ENCODE measurements around the gene SLC2A6. TPM values are rescaled to one million over a fixed set of nuclear protein-coding genes. Genes with fewer than 3 reads are reported as not detected.

SLC2A6 gene
- total RNA-seq, 1 donor from 2014 or later: 0.52 TPM

GRCh38 chr9:133509179-133510083 is 30.5 kb upstream of the SLC2A6 start:
- Histone ChIP-seq H3K9ac (ENCODE audit: low read depth in 1 of 3, low read length in 3 of 3) (peak overlapping the region in 1 of 3 donors; percentile 16), H3K4me3 (ENCODE audit: low read length in 3 of 3) (no peak overlapping the region), H3K9me3 (ENCODE audit: control insufficient read depth in 3 of 3, low read length in 3 of 3) (no peaks in the 10 kb centered on the region), H3K27ac (ENCODE audit: low read depth, low read length) (no peak overlapping the region), H3K27me3 (ENCODE audit: control insufficient read depth in 3 of 3, insufficient read depth in 3 of 3, low read length in 3 of 3) (peaks cover 25 to 62% (median 33%) of the 10 kb centered on the region in 3 donors), H3K4me1 (ENCODE audit: control insufficient read depth in 3 of 3, insufficient read depth in 3 of 3, low read length in 3 of 3) (peaks cover 16 to 22% (median 21%) of the 10 kb centered on the region in 3 donors), H3K36me3 (ENCODE audit: control insufficient read depth in 3 of 3, insufficient read depth in 3 of 3, low read length in 3 of 3) (no peaks in the 10 kb centered on the region)

GRCh38 chr9:133508046-133508445 is 29.1 kb upstream of the SLC2A6 start:
- H3K27ac ChIP-seq (ENCODE audit: low read depth, low read length): no peak overlapping the region
- H3K36me3 ChIP-seq (ENCODE audit: control insufficient read depth in 3 of 3, insufficient read depth in 3 of 3, low read length in 3 of 3): no peaks in the 10 kb centered on the region
- H3K27me3 ChIP-seq (ENCODE audit: control insufficient read depth in 3 of 3, insufficient read depth in 3 of 3, low read length in 3 of 3): peaks cover 27 to 60% (median 33%) of the 10 kb centered on the region in 3 donors
- no peak overlapping the region for H3K9ac ChIP-seq (ENCODE audit: low read depth in 1 of 3, low read length in 3 of 3)
- no peaks in the 10 kb centered on the region for H3K9me3 ChIP-seq (ENCODE audit: control insufficient read depth in 3 of 3, low read length in 3 of 3)
- H3K4me1 ChIP-seq (ENCODE audit: control insufficient read depth in 3 of 3, insufficient read depth in 3 of 3, low read length in 3 of 3): peaks cover 14 to 20% (median 16%) of the 10 kb centered on the region in 3 donors
- H3K4me3 ChIP-seq (ENCODE audit: low read length in 3 of 3): no peak overlapping the region

GRCh38 chr9:133507246-133507965 is 28.5 kb upstream of the SLC2A6 start:
- Histone ChIP-seq H3K4me1 (ENCODE audit: control insufficient read depth in 3 of 3, insufficient read depth in 3 of 3, low read length in 3 of 3) (peaks cover 14 to 20% (median 16%) of the 10 kb centered on the region in 3 donors), H3K36me3 (ENCODE audit: control insufficient read depth in 3 of 3, insufficient read depth in 3 of 3, low read length in 3 of 3) (no peaks in the 10 kb centered on the region), H3K27me3 (ENCODE audit: control insufficient read depth in 3 of 3, insufficient read depth in 3 of 3, low read length in 3 of 3) (peaks cover 27 to 58% (median 31%) of the 10 kb centered on the region in 3 donors), H3K27ac (ENCODE audit: low read depth, low read length) (peak overlapping the region; percentile 12), H3K4me3 (ENCODE audit: low read length in 3 of 3) (no peak overlapping the region), H3K9me3 (ENCODE audit: control insufficient read depth in 3 of 3, low read length in 3 of 3) (peaks cover 0 to 3% (median 0%) of the 10 kb centered on the region in 3 donors), H3K9ac (ENCODE audit: low read depth in 1 of 3, low read length in 3 of 3) (no peak overlapping the region)

GRCh38 chr9:133506653-133507038 is 27.7 kb upstream of the SLC2A6 start:
- peak overlapping the region; percentile 12 for H3K27ac ChIP-seq (ENCODE audit: low read depth, low read length)
- peaks cover 14 to 20% (median 16%) of the 10 kb centered on the region in 3 donors for H3K4me1 ChIP-seq (ENCODE audit: control insufficient read depth in 3 of 3, insufficient read depth in 3 of 3, low read length in 3 of 3)

GRCh38 chr9:133505901-133506652 is 27.2 kb upstream of the SLC2A6 start:
- Histone ChIP-seq H3K27me3 (ENCODE audit: control insufficient read depth in 3 of 3, insufficient read depth in 3 of 3, low read length in 3 of 3) (peaks cover 20 to 46% (median 24%) of the 10 kb centered on the region in 3 donors), H3K4me1 (ENCODE audit: control insufficient read depth in 3 of 3, insufficient read depth in 3 of 3, low read length in 3 of 3) (peaks cover 14 to 16% (median 15%) of the 10 kb centered on the region in 3 donors), H3K27ac (ENCODE audit: low read depth, low read length) (no peak overlapping the region), H3K4me3 (ENCODE audit: low read length in 3 of 3) (peak overlapping the region in 1 of 3 donors; percentile 14), H3K36me3 (ENCODE audit: control insufficient read depth in 3 of 3, insufficient read depth in 3 of 3, low read length in 3 of 3) (no peaks in the 10 kb centered on the region), H3K9me3 (ENCODE audit: control insufficient read depth in 3 of 3, low read length in 3 of 3) (peaks cover 5 to 10% (median 7%) of the 10 kb centered on the region in 3 donors), H3K9ac (ENCODE audit: low read depth in 1 of 3, low read length in 3 of 3) (peak overlapping the region in 1 of 3 donors; percentile 40)

More at GRCh38 chr9:133506653-133507038, 27.7 kb upstream of the SLC2A6 start:
- Histone ChIP-seq H3K27me3 (ENCODE audit: control insufficient read depth in 3 of 3, insufficient read depth in 3 of 3, low read length in 3 of 3) (peaks cover 24 to 50% (median 27%) of the 10 kb centered on the region in 3 donors), H3K4me3 (ENCODE audit: low read length in 3 of 3) (no peak overlapping the region), H3K9me3 (ENCODE audit: control insufficient read depth in 3 of 3, low read length in 3 of 3) (peaks cover 2 to 6% (median 5%) of the 10 kb centered on the region in 3 donors), H3K9ac (ENCODE audit: low read depth in 1 of 3, low read length in 3 of 3) (no peak overlapping the region), H3K36me3 (ENCODE audit: control insufficient read depth in 3 of 3, insufficient read depth in 3 of 3, low read length in 3 of 3) (no peaks in the 10 kb centered on the region)

- H3K27me3 ChIP-seq (ENCODE audit: control insufficient read depth in 3 of 3, insufficient read depth in 3 of 3, low read length in 3 of 3): peaks cover 20 to 39% (median 24%) of the 10 kb centered on the region in 3 donors
- H3K9ac ChIP-seq (ENCODE audit: low read depth in 1 of 3, low read length in 3 of 3): peak overlapping the region in 1 of 3 donors; percentile 40
- H3K4me3 ChIP-seq (ENCODE audit: low read length in 3 of 3): peak overlapping the region in 1 of 3 donors; percentile 14
- H3K4me1 ChIP-seq (ENCODE audit: control insufficient read depth in 3 of 3, insufficient read depth in 3 of 3, low read length in 3 of 3): peaks cover 14 to 16% (median 15%) of the 10 kb centered on the region in 3 donors
- peaks cover 5 to 10% (median 7%) of the 10 kb centered on the region in 3 donors for H3K9me3 ChIP-seq (ENCODE audit: control insufficient read depth in 3 of 3, low read length in 3 of 3)
- no peak overlapping the region for H3K27ac ChIP-seq (ENCODE audit: low read depth, low read length)
- H3K36me3 ChIP-seq (ENCODE audit: control insufficient read depth in 3 of 3, insufficient read depth in 3 of 3, low read length in 3 of 3): no peaks in the 10 kb centered on the region
Observed at GRCh38 chr9:133505186-133505830, 26.4 kb upstream of the SLC2A6 start.

- H3K9me3 ChIP-seq (ENCODE audit: control insufficient read depth in 3 of 3, low read length in 3 of 3): peaks cover 5 to 10% (median 7%) of the 10 kb centered on the region in 3 donors
- H3K9ac ChIP-seq (ENCODE audit: low read depth in 1 of 3, low read length in 3 of 3): no peak overlapping the region
- peaks cover 7 to 14% (median 14%) of the 10 kb centered on the region in 3 donors for H3K4me1 ChIP-seq (ENCODE audit: control insufficient read depth in 3 of 3, insufficient read depth in 3 of 3, low read length in 3 of 3)
- H3K4me3 ChIP-seq (ENCODE audit: low read length in 3 of 3): no peak overlapping the region
- peaks cover 22 to 41% (median 22%) of the 10 kb centered on the region in 3 donors for H3K27me3 ChIP-seq (ENCODE audit: control insufficient read depth in 3 of 3, insufficient read depth in 3 of 3, low read length in 3 of 3)
- H3K27ac ChIP-seq (ENCODE audit: low read depth, low read length): no peak overlapping the region
- no peaks in the 10 kb centered on the region for H3K36me3 ChIP-seq (ENCODE audit: control insufficient read depth in 3 of 3, insufficient read depth in 3 of 3, low read length in 3 of 3)
Observed at GRCh38 chr9:133502112-133502511, 23.2 kb upstream of the SLC2A6 start.

GRCh38 chr9:133499892-133500270 is 21.0 kb upstream of the SLC2A6 start:
- Histone ChIP-seq H3K36me3 (ENCODE audit: control insufficient read depth in 3 of 3, insufficient read depth in 3 of 3, low read length in 3 of 3) (no peaks in the 10 kb centered on the region), H3K9me3 (ENCODE audit: control insufficient read depth in 3 of 3, low read length in 3 of 3) (peaks cover 5 to 10% (median 7%) of the 10 kb centered on the region in 3 donors), H3K27me3 (ENCODE audit: control insufficient read depth in 3 of 3, insufficient read depth in 3 of 3, low read length in 3 of 3) (peaks cover 22 to 42% (median 24%) of the 10 kb centered on the region in 3 donors), H3K27ac (ENCODE audit: low read depth, low read length) (no peak overlapping the region), H3K9ac (ENCODE audit: low read depth in 1 of 3, low read length in 3 of 3) (no peak overlapping the region), H3K4me1 (ENCODE audit: control insufficient read depth in 3 of 3, insufficient read depth in 3 of 3, low read length in 3 of 3) (peaks cover 0 to 10% (median 8%) of the 10 kb centered on the region in 3 donors), H3K4me3 (ENCODE audit: low read length in 3 of 3) (no peak overlapping the region)
